Breast epithelium (tissue), 4 donors: ENCODE results near the gene KATNAL1. TPM values are rescaled to one million over a fixed set of nuclear protein-coding genes. Genes with fewer than 3 reads are reported as not detected.
"Not testable (repeated sequence)": the region's sequence is repeated elsewhere in the genome, so short reads cannot be mapped to it uniquely, and the experiment has no call there.

Experiments used
- DNase-seq, 2 donors: peaks; one replicate each; pipeline ENCODE4 v3.0.0-alpha.2; 2019; ENCODE audit warnings: low spot score in 2 of 2
- H3K27ac ChIP-seq, 2 donors: fragments of 200-600 bp; sonication (generic) in 1 of 2; one replicate each; pipeline ENCODE4 v1.5.1; 2016 to 2019; ENCODE audit warnings: mild to moderate bottlenecking in 1 of 2
- H3K27me3 ChIP-seq, 2 donors: fragments of 200-600 bp; sonication (generic) in 1 of 2; one replicate each; pipeline versions ENCODE4 v1.5.1 to v1.6.0; 2017 to 2019; ENCODE audit warnings: control low read depth in 1 of 2, mild to moderate bottlenecking in 1 of 2
- H3K36me3 ChIP-seq: fragments of 200-600 bp; one replicate; pipeline ENCODE4 v1.5.1; 2019
- H3K4me1 ChIP-seq, 2 donors: fragments of 200-600 bp; sonication (generic); one replicate each; pipeline ENCODE4 v1.5.1; 2016 to 2019; ENCODE audit warnings: control low read depth in 1 of 2
- H3K4me3 ChIP-seq, 3 donors: fragments of 200-600 bp; sonication (generic); 1 replicate in 2 of 3; 2 replicates in 1 of 3; pipeline ENCODE4 v1.5.1; 2016 to 2019; ENCODE audit warnings: mild to moderate bottlenecking in 3 of 3, moderate library complexity in 2 of 3
- H3K9me3 ChIP-seq, 2 donors: fragments of 200-600 bp; sonication (generic) in 1 of 2; one replicate each; pipeline ENCODE4 v1.5.1; 2016 to 2019; ENCODE audit warnings: control low read depth in 1 of 2
- CTCF ChIP-seq, 3 donors: fragments of 450-650 bp; IDR thresholded peaks; one replicate each; pipeline ENCODE4 v1.5.1; 2016 to 2017; ENCODE audit warnings: antibody characterized with exemption in 3 of 3, mild to moderate bottlenecking in 3 of 3, moderate library complexity in 3 of 3
- POLR2A ChIP-seq: fragments of 450-650 bp; IDR thresholded peaks from one replicate; pipeline ENCODE4 v1.6.1; 2016; ENCODE audit warnings: antibody characterized with exemption, mild to moderate bottlenecking, moderate library complexity
- POLR2AphosphoS5 ChIP-seq, 3 donors: sonication (generic); formaldehyde crosslinking; IDR thresholded peaks; one replicate each; pipeline ENCODE4 v1.6.1; 2017; ENCODE audit warnings: antibody characterized with exemption in 3 of 3
- intact Hi-C: fragments of 100-400 bp; cut with DNase I; formaldehyde crosslinking; loops from one replicate; pipeline ENCODE4 v1.15.1; 2023; ENCODE audit warnings: low total_unique reads
- total RNA-seq, 3 donors: library from RNA; depleted of rRNA; stranded (reverse); fragments of >200 nt; gene quantifications; one replicate each; pipeline ENCODE4 v1.1.0, GENCODE V29; 2016

KATNAL1 gene
- total RNA-seq, 3 donors from 2014 or later: 14.6 to 23.8 (median 17.0) TPM

- TF ChIP-seq POLR2AphosphoS5 (IDR thresholded peaks at IDR 0.05) (no peak), CTCF (IDR thresholded peaks at IDR 0.05) (no peak)
- intact Hi-C loops: no loop called here
- Histone ChIP-seq H3K9me3 (no peaks in the 10 kb centered on the region), H3K27me3 (no peaks in the 10 kb centered on the region), H3K36me3 (no peaks in the 10 kb centered on the region), H3K4me1 (no peaks in the 10 kb centered on the region), H3K27ac (no peak overlapping the region), H3K4me3 (no peak overlapping the region)
- DNase-seq: no peak
Observed at GRCh38 chr13:30268673-30269072, 38.7 kb downstream of the KATNAL1 start.

- Histone ChIP-seq H3K4me1 (no peaks in the 10 kb centered on the region), H3K4me3 (no peak overlapping the region), H3K27me3 (no peaks in the 10 kb centered on the region), H3K27ac (no peak overlapping the region), H3K36me3 (no peaks in the 10 kb centered on the region), H3K9me3 (no peaks in the 10 kb centered on the region)
- intact Hi-C loops: no loop called here
- no peak for DNase-seq
- TF ChIP-seq CTCF (IDR thresholded peaks at IDR 0.05) (no peak), POLR2AphosphoS5 (IDR thresholded peaks at IDR 0.05) (no peak), POLR2A (no peak)
Observed at GRCh38 chr13:30266756-30267155, 40.6 kb downstream of the KATNAL1 start.

GRCh38 chr13:30259149-30259733, 48.1 kb downstream of the KATNAL1 start:
- intact Hi-C loops, H3K4me1 ChIP-seq, H3K4me3 ChIP-seq, H3K9me3 ChIP-seq, H3K27ac ChIP-seq, H3K36me3 ChIP-seq, H3K27me3 ChIP-seq, DNase-seq: not testable (repeated sequence)

GRCh38 chr13:30257468-30258099, 49.8 kb downstream of the KATNAL1 start:
- H3K27ac ChIP-seq: no peak overlapping the region
- no peaks in the 10 kb centered on the region for H3K36me3 ChIP-seq
- no peaks in the 10 kb centered on the region for H3K4me1 ChIP-seq
- DNase-seq: no peak
- no peak overlapping the region for H3K4me3 ChIP-seq
- intact Hi-C loops: no loop called here
- H3K27me3 ChIP-seq: no peaks in the 10 kb centered on the region
- H3K9me3 ChIP-seq: no peaks in the 10 kb centered on the region
- TF ChIP-seq POLR2AphosphoS5 (IDR thresholded peaks at IDR 0.05) (no peak), CTCF (IDR thresholded peaks at IDR 0.05) (no peak), POLR2A (no peak)

- no peaks in the 10 kb centered on the region for H3K9me3 ChIP-seq
- H3K36me3 ChIP-seq: no peaks in the 10 kb centered on the region
- intact Hi-C loops: no loop called here
- no peak overlapping the region for H3K4me3 ChIP-seq
- TF ChIP-seq POLR2A (no peak), POLR2AphosphoS5 (IDR thresholded peaks at IDR 0.05) (no peak), CTCF (IDR thresholded peaks at IDR 0.05) (no peak)
- H3K27ac ChIP-seq: no peak overlapping the region
- no peaks in the 10 kb centered on the region for H3K27me3 ChIP-seq
- no peak for DNase-seq
- no peaks in the 10 kb centered on the region for H3K4me1 ChIP-seq
Observed at GRCh38 chr13:30256713-30257467, 50.5 kb downstream of the KATNAL1 start.
